Transverse colon (tissue), 4 donors: Measurements from ENCODE around the gene NFYC. TPM values are rescaled to one million over a fixed set of nuclear protein-coding genes. Genes with fewer than 3 reads are reported as not detected.

Experiments
- DNase-seq: peaks from one replicate; pipeline ENCODE4 v3.0.0-alpha.2; 2019
- H3K27ac ChIP-seq, 4 donors: fragments of 200-600 bp; sonication (generic); 2 replicates each; pipeline ENCODE4 v1.5.1; 2016 to 2018; ENCODE audit warnings: inconsistent platforms in 4 of 4
- H3K27me3 ChIP-seq: fragments of 200-600 bp; sonication (generic); 2 replicates; pipeline ENCODE4 v1.5.1; 2017; ENCODE audit warnings: inconsistent platforms
- H3K36me3 ChIP-seq, 4 donors: fragments of 200-600 bp; sonication (generic); 2 replicates each; pipeline ENCODE4 v1.5.1; 2017 to 2019; ENCODE audit warnings: inconsistent platforms in 4 of 4
- H3K4me1 ChIP-seq, 4 donors: fragments of 200-600 bp; sonication (generic); 2 replicates each; pipeline ENCODE4 v1.5.1; 2017 to 2020; ENCODE audit warnings: inconsistent platforms in 4 of 4
- H3K4me3 ChIP-seq, 4 donors: fragments of 200-600 bp; sonication (generic); 1 replicate in 1 of 4; 2 replicates in 3 of 4; pipeline versions ENCODE4 v1.5.1 to v1.6.1; 2017 to 2019; ENCODE audit warnings: inconsistent platforms in 4 of 4
- H3K9me3 ChIP-seq, 2 donors: fragments of 200-600 bp; sonication (generic); 2 replicates each; pipeline ENCODE4 v1.5.1; 2017 to 2019; ENCODE audit warnings: inconsistent platforms in 2 of 2
- CTCF ChIP-seq, 5 experiments: fragments of 200-600 bp in 3 of 5; fragments of 450-650 bp in 2 of 5; sonication (generic) in 3 of 5; IDR thresholded peaks; 1 replicate in 2 of 5; 2 replicates in 3 of 5; pipeline ENCODE4 v1.5.1; 2016 to 2017; ENCODE audit warnings: antibody characterized with exemption in 5 of 5, inconsistent platforms in 3 of 5, mild to moderate bottlenecking in 2 of 5, moderate library complexity in 1 of 5
- EP300 ChIP-seq: sonication (generic); formaldehyde crosslinking; IDR thresholded peaks from one replicate; pipeline ENCODE4 v1.6.1; 2017; ENCODE audit warnings: antibody characterized with exemption, low read depth
- POLR2A ChIP-seq: fragments of 450-650 bp; IDR thresholded peaks from one replicate; pipeline ENCODE4 v1.6.1; 2016; ENCODE audit warnings: antibody characterized with exemption, mild to moderate bottlenecking, moderate library complexity
- POLR2AphosphoS5 ChIP-seq, 3 donors: sonication (generic); formaldehyde crosslinking; IDR thresholded peaks; one replicate each; pipeline ENCODE4 v1.6.1; 2016; ENCODE audit warnings: antibody characterized with exemption in 3 of 3
- WGBS, 2 donors: methylation state at CpG; one replicate each; pipeline ENCODE4 v1.1.5; 2018; ENCODE audit warnings: low coverage in 1 of 2; 5-methylcytosine and 5-hydroxymethylcytosine counted together
- in situ Hi-C, 4 donors: fragments of 200-750 bp; cut with MboI; loops; one replicate each; pipeline versions ENCODE4 v1.15.0 to v1.15.1; 2017; ENCODE audit warnings: low sequenced_read_pairs in 3 of 4, low pct_ligation_motif_present in 1 of 4, low pct_unique_long_range_greater_than_20kb in 1 of 4
- intact Hi-C: fragments of 100-400 bp; cut with DNase I; formaldehyde crosslinking; loops from one replicate; pipeline ENCODE4 v1.15.1; 2023; ENCODE audit warnings: low total_unique reads
- total RNA-seq, 4 donors: library from RNA; depleted of rRNA; stranded (reverse); fragments of >200 nt; gene quantifications; one replicate each; pipeline ENCODE4 v1.1.0, GENCODE V29; 2016

The NFYC gene
- total RNA-seq, 4 donors from 2014 or later = 34.4 to 101 (median 76.4) TPM

- in situ Hi-C loops (no loop called here), intact Hi-C loops (no loop called here)
- no peak for DNase-seq
- Histone ChIP-seq H3K4me3 (peak overlapping the region; percentile 45 to 60 (median 53)), H3K27me3 (no peaks in the 10 kb centered on the region), H3K27ac (peak overlapping the region; percentile 76 to 87 (median 81)), H3K9me3 (no peaks in the 10 kb centered on the region), H3K36me3 (no peaks in the 10 kb centered on the region), H3K4me1 (peaks cover 6 to 39% (median 26%) of the 10 kb centered on the region in 4 donors)
- WGBS, 2 donors = 79 to 100% methylated on average over 3 to 10 of the region's 10 CpGs
- no peak for TF ChIP-seq EP300
- no peak for TF ChIP-seq CTCF (IDR thresholded peaks at IDR 0.05)
- no peak for TF ChIP-seq POLR2AphosphoS5 (IDR thresholded peaks at IDR 0.05)
- TF ChIP-seq POLR2A = no peak
Observed at GRCh38 chr1:40784771-40785151, 93.3 kb downstream of the NFYC start.

- peak overlapping the region in 2 of 4 donors; percentile 51 to 60 for H3K4me3 ChIP-seq
- WGBS, 2 donors = 75 to 86% methylated on average over 4 to 7 of the region's 7 CpGs
- no peak for DNase-seq
- H3K9me3 ChIP-seq = no peaks in the 10 kb centered on the region
- intact Hi-C loops = no loop called here
- H3K4me1 ChIP-seq = peaks cover 11 to 41% (median 28%) of the 10 kb centered on the region in 4 donors
- no peaks in the 10 kb centered on the region for H3K27me3 ChIP-seq
- in situ Hi-C loops = no loop called here
- TF ChIP-seq CTCF (IDR thresholded peaks at IDR 0.05) (no peak), EP300 (no peak), POLR2AphosphoS5 (IDR thresholded peaks at IDR 0.05) (no peak), POLR2A (no peak)
- H3K36me3 ChIP-seq = no peaks in the 10 kb centered on the region
- H3K27ac ChIP-seq = peak overlapping the region; percentile 76 to 87 (median 81)
Observed at GRCh38 chr1:40785446-40785845, 93.9 kb downstream of the NFYC start.

- Histone ChIP-seq H3K36me3 (no peaks in the 10 kb centered on the region), H3K4me1 (peaks cover 14 to 41% (median 28%) of the 10 kb centered on the region in 4 donors), H3K4me3 (no peak overlapping the region), H3K9me3 (no peaks in the 10 kb centered on the region), H3K27me3 (no peaks in the 10 kb centered on the region), H3K27ac (peak overlapping the region in 3 of 4 donors; percentile 79 to 87 (median 83))
- 61% methylated on average over 9 of the region's 9 CpGs; no CpG with 5 or more reads in 1 of the 2 donors for WGBS, 2 donors
- TF ChIP-seq EP300 (no peak), POLR2AphosphoS5 (IDR thresholded peaks at IDR 0.05) (no peak), CTCF (IDR thresholded peaks at IDR 0.05) (no peak), POLR2A (no peak)
- DNase-seq = no peak
- intact Hi-C loops = no loop called here
- in situ Hi-C loops = no loop called here
Observed at GRCh38 chr1:40786171-40786994, 94.9 kb downstream of the NFYC start.

- TF ChIP-seq POLR2A (no peak), CTCF (IDR thresholded peaks at IDR 0.05) (no peak), POLR2AphosphoS5 (IDR thresholded peaks at IDR 0.05) (no peak), EP300 (no peak)
- in situ Hi-C loops (no loop called here), intact Hi-C loops (no loop called here)
- 80 to 91% methylated on average over 2 to 9 of the region's 9 CpGs for WGBS, 2 donors
- no peak overlapping the region for H3K4me3 ChIP-seq
- H3K27me3 ChIP-seq = no peaks in the 10 kb centered on the region
- H3K36me3 ChIP-seq = no peaks in the 10 kb centered on the region
- peaks cover 12 to 38% (median 26%) of the 10 kb centered on the region in 4 donors for H3K4me1 ChIP-seq
- no peaks in the 10 kb centered on the region for H3K9me3 ChIP-seq
- H3K27ac ChIP-seq = peak overlapping the region; percentile 30 to 87 (median 64)
- no peak for DNase-seq
Observed at GRCh38 chr1:40786995-40787705, 95.6 kb downstream of the NFYC start.
